ENCODE results near the gene ITGA11.
A peak's percentile ranks its signal among the peaks of the same experiment; 100 is the strongest.

The ITGA11 gene

GRCh38 chr15:68264282-68264681 is 167.7 kb downstream of the ITGA11 start:
- DNase-seq (ENCODE audit: insufficient read length, low spot score) (no peak), FAIRE-seq (no peak)
- TF ChIP-seq POU2F2 (IDR thresholded peaks at IDR 0.05; ENCODE audit: low read depth, low read length) (no peak), TAF1 (IDR thresholded peaks at IDR 0.05; ENCODE audit: low read depth, low read length) (no peak), POLR2A (IDR thresholded peaks at IDR 0.05; ENCODE audit: low read depth, low read length) (no peak), POLR2AphosphoS5 (IDR thresholded peaks at IDR 0.05; ENCODE audit: low read depth, low read length) (no peak), SPI1 (IDR thresholded peaks at IDR 0.05; ENCODE audit: low read depth, low read length) (no peak)

GRCh38 chr15:68262514-68263356 is 169.2 kb downstream of the ITGA11 start:
- DNase-seq (ENCODE audit: insufficient read length, low spot score) (no peak), FAIRE-seq (no peak)
- TF ChIP-seq POLR2A (IDR thresholded peaks at IDR 0.05; ENCODE audit: low read depth, low read length) (no peak), POLR2AphosphoS5 (IDR thresholded peaks at IDR 0.05; ENCODE audit: low read depth, low read length) (no peak), PAX5 (IDR thresholded peaks at IDR 0.05; ENCODE audit: insufficient read depth, low read length, severe bottlenecking) (no peak)

GRCh38 chr15:68261980-68262379 is 170.0 kb downstream of the ITGA11 start:
- TF ChIP-seq PAX5 (IDR thresholded peaks at IDR 0.05; ENCODE audit: insufficient read depth, low read length, severe bottlenecking) (no peak), TAF1 (IDR thresholded peaks at IDR 0.05; ENCODE audit: low read depth, low read length) (no peak), SPI1 (IDR thresholded peaks at IDR 0.05; ENCODE audit: low read depth, low read length) (no peak), POLR2A (IDR thresholded peaks at IDR 0.05; ENCODE audit: low read depth, low read length) (no peak), POLR2AphosphoS5 (IDR thresholded peaks at IDR 0.05; ENCODE audit: low read depth, low read length) (no peak), POU2F2 (IDR thresholded peaks at IDR 0.05; ENCODE audit: low read depth, low read length) (no peak)
- no peak for FAIRE-seq
- no peak for DNase-seq (ENCODE audit: insufficient read length, low spot score)

DNA sequence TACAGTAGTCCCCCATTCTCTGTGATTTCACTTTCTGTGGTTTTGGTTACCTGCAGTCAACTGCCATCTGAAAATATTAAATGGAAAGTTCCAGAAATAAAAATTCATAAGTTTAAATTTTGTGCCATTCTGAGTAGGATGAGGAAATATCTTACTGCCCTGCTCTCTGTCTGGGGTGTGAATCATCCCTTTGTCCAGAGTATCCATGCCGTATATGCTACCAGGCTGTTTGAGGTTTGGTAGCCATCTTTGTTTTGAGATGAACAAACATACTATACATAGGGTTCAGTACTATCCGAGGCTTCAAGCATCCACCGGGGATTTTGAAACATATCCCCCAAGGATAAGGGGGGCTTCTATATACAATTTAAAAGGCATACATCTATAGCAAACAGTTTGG is 170.7 kb downstream of the ITGA11 start:
- DNase-seq (ENCODE audit: insufficient read length, low spot score) (no peak), FAIRE-seq (no peak)
- TF ChIP-seq TAF1 (IDR thresholded peaks at IDR 0.05; ENCODE audit: low read depth, low read length) (no peak), SPI1 (IDR thresholded peaks at IDR 0.05; ENCODE audit: low read depth, low read length) (no peak), POLR2AphosphoS5 (IDR thresholded peaks at IDR 0.05; ENCODE audit: low read depth, low read length) (no peak), POU2F2 (IDR thresholded peaks at IDR 0.05; ENCODE audit: low read depth, low read length) (no peak), POLR2A (IDR thresholded peaks at IDR 0.05; ENCODE audit: low read depth, low read length) (no peak), PAX5 (IDR thresholded peaks at IDR 0.05; ENCODE audit: insufficient read depth, low read length, severe bottlenecking) (no peak)

GRCh38 chr15:68259883-68260282 is 172.1 kb downstream of the ITGA11 start:
- FAIRE-seq (peak; percentile 62), DNase-seq (ENCODE audit: insufficient read length, low spot score) (no peak)
- TF ChIP-seq TAF1 (IDR thresholded peaks at IDR 0.05; ENCODE audit: low read depth, low read length) = no peak
- no peak for TF ChIP-seq POLR2A (IDR thresholded peaks at IDR 0.05; ENCODE audit: low read depth, low read length)
- no peak for TF ChIP-seq POLR2AphosphoS5 (IDR thresholded peaks at IDR 0.05; ENCODE audit: low read depth, low read length)
- TF ChIP-seq PAX5 (IDR thresholded peaks at IDR 0.05; ENCODE audit: insufficient read depth, low read length, severe bottlenecking) = no peak
- no peak for TF ChIP-seq POU2F2 (IDR thresholded peaks at IDR 0.05; ENCODE audit: low read depth, low read length)
- TF ChIP-seq SPI1 (IDR thresholded peaks at IDR 0.05; ENCODE audit: low read depth, low read length) = no peak

DNA sequence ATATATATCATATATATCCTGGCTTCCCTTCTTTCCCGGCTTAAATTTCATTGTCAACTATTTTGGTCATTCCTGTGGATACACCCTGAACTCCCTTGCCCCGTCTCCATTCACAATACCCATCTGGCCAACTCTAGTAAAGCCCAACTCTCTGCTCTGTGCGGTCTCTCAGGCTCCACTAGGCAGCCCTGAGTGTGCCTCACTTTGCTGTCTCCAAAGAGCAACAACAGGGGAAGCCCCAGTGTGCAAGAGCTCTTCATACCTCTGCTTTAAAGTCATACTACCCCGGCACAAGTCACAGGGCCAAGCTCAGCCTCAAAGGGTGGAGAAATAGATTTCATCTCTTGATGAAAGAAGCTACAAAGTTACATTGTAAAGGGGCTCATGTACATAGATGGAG is 173.3 kb downstream of the ITGA11 start:
- DNase-seq (ENCODE audit: insufficient read length, low spot score) (no peak), FAIRE-seq (peak; percentile 51)
- TF ChIP-seq POLR2AphosphoS5 (IDR thresholded peaks at IDR 0.05; ENCODE audit: low read depth, low read length) = no peak
- TF ChIP-seq TAF1 (IDR thresholded peaks at IDR 0.05; ENCODE audit: low read depth, low read length) = no peak
- no peak for TF ChIP-seq SPI1 (IDR thresholded peaks at IDR 0.05; ENCODE audit: low read depth, low read length)
- TF ChIP-seq POLR2A (IDR thresholded peaks at IDR 0.05; ENCODE audit: low read depth, low read length) = no peak
- no peak for TF ChIP-seq PAX5 (IDR thresholded peaks at IDR 0.05; ENCODE audit: insufficient read depth, low read length, severe bottlenecking)
- TF ChIP-seq POU2F2 (IDR thresholded peaks at IDR 0.05; ENCODE audit: low read depth, low read length) = no peak

DNA sequence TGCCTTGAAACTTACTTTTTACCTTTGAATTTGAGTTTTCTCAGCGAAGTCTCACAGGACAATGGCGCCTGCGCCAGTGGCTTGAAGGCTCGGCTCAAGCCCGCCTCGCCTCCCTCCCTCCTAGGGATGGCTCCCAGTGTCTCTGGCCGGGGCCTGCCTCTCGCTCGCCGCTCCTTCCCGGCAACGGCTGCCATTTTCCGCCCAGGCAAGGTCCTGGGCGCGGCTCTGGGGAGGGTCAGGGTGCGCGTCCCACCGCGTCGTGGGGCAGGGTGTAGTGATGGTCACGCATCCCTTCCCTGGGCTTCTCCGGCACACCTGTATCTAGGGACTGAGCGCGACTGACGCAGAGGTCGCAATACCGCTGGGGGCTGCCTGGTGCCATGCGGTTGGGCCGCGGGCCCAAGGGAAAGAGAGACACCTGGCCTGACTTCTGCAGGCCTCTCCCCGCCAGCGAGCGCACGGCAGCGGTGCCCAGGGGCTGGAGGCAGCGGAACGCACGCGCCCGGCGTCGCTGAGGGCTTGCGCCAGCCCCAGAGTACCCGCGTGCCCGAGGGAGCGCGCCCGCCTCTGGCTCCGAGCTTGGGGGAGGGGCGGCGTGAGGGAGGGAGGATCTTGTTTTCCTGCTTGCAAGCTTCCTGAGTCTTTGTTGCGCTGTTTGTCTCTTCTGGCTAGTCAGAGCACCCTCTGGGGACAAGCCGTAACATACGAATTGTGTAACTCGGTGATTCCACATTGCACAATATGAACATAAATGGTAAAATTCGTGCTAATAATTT is 175.1 kb downstream of the ITGA11 start:
- TF ChIP-seq PAX5 (IDR thresholded peaks at IDR 0.05; ENCODE audit: insufficient read depth, low read length, severe bottlenecking) = no peak
- no peak for TF ChIP-seq POLR2AphosphoS5 (IDR thresholded peaks at IDR 0.05; ENCODE audit: low read depth, low read length)
- TF ChIP-seq POLR2A (IDR thresholded peaks at IDR 0.05; ENCODE audit: low read depth, low read length) = no peak
- TF ChIP-seq SPI1 (IDR thresholded peaks at IDR 0.05; ENCODE audit: low read depth, low read length) = no peak
- no peak for TF ChIP-seq TAF1 (IDR thresholded peaks at IDR 0.05; ENCODE audit: low read depth, low read length)
- TF ChIP-seq POU2F2 (IDR thresholded peaks at IDR 0.05; ENCODE audit: low read depth, low read length) = no peak
- DNase-seq (ENCODE audit: insufficient read length, low spot score) (peak; percentile 33), FAIRE-seq (peak; percentile 82)

DNA sequence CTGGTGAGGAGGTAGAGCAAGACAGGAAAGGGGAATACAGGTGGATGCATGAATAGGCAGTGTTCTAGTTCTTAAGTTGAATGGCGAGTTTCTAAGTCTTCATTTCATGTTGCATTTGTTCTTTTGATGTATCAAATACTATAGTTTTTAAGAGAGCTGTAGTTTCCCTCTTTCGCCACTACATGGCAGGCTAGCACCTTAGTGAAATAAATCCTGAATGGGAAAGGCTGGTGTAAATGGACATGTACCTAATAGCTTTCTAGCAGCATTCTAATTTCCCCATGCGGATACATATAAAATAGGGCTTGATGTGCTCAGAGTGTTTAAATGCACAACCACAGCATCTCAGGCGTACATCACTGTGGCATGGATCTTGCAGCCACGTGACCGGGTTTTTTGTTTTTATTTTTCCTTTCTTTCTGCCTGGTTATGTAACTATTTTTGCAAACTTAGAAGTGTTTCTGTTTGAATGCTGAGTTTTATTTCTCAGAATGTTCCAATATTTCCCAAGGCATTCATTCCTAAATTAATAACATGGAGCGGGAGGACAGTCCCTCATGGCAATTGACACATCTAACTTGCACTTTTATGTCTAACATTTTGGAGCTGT is 178.9 kb downstream of the ITGA11 start:
- FAIRE-seq = no peak
- no peak for TF ChIP-seq TAF1 (IDR thresholded peaks at IDR 0.05; ENCODE audit: low read depth, low read length)
- TF ChIP-seq SPI1 (IDR thresholded peaks at IDR 0.05; ENCODE audit: low read depth, low read length) = no peak
- no peak for TF ChIP-seq POU2F2 (IDR thresholded peaks at IDR 0.05; ENCODE audit: low read depth, low read length)
- no peak for TF ChIP-seq PAX5 (IDR thresholded peaks at IDR 0.05; ENCODE audit: insufficient read depth, low read length, severe bottlenecking)
- no peak for TF ChIP-seq POLR2AphosphoS5 (IDR thresholded peaks at IDR 0.05; ENCODE audit: low read depth, low read length)
- TF ChIP-seq POLR2A (IDR thresholded peaks at IDR 0.05; ENCODE audit: low read depth, low read length) = no peak
- DNase-seq (ENCODE audit: insufficient read length, low spot score) = peak; percentile 32

Measured in GM12891 (cell line).